Erythroblast (primary cell): Measurements from ENCODE around the gene WSCD2.

ENCODE experiments used
- GATA1 ChIP-seq: IDR thresholded peaks from 2 replicates; pipeline ENCODE4 v1.6.1; 2011; ENCODE audit warnings: low read depth, mild to moderate bottlenecking, control low read depth, low read length, moderate library complexity
- POLR2A ChIP-seq: IDR thresholded peaks from 2 replicates; pipeline ENCODE4 v1.6.1; 2011; ENCODE audit warnings: mild to moderate bottlenecking, low read length

DNA sequence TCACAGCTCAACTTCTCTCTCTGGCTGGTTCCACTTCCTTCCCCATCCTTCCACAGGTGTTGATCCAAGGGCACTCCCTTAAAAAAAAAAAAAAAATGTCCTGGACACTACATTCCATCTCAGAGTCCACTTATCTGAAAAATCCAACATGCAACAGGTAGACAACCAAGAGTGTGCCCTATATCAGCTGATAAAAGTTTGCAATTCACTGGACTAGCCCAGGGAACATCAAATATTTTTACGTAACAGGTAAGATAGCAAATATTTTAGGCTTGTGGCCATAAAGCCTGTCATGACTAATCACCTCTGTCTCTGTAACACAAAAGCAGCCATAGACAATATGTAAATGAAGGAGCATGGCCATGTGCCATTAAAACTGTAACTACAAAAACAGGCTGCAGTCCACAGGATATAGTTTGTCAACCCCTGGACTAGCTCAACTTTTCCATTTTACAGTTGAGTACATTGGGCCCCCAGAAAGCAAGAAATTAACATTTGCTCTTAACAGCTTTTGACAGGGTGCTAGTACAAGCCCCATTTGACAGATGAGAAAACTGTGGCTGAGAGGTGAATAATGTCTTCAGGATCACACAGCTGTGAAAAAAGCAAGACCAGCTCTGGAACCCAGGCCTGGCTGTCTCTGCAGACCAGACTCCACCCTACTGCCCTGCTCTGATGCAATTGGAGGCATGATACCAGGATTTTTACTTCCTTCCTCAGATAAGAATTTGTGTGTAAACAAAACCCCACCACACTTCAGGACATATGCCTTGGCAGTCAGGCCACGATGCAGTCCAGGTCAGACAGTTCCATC, 141.2 kb downstream of the WSCD2 start:
- no peak for TF ChIP-seq POLR2A
- TF ChIP-seq GATA1, result no peak
